Activated CD4-positive, alpha-beta T cell treated with anti-CD3 and anti-CD28 coated beads, Interleukin-2, Interleukin-4, amounts not matched to agents 100 ng/mL and 50 ng/mL, durations not matched to agents 16 hours and 8 hours (primary cell): ENCODE results near the gene ARGLU1.
A peak's percentile ranks its signal among the peaks of the same experiment; 100 is the strongest.

ENCODE experiments used
- DNase-seq: peaks from one replicate; pipeline ENCODE4 v3.0.0-alpha.2; 2020; ENCODE audit warnings: low spot score

Gene ARGLU1

GRCh38 chr13:106524108-106524507 lies 43.8 kb downstream of the ARGLU1 start:
- DNase-seq = no peak

GRCh38 chr13:106523576-106523975 lies 44.4 kb downstream of the ARGLU1 start:
- DNase-seq = no peak

DNA sequence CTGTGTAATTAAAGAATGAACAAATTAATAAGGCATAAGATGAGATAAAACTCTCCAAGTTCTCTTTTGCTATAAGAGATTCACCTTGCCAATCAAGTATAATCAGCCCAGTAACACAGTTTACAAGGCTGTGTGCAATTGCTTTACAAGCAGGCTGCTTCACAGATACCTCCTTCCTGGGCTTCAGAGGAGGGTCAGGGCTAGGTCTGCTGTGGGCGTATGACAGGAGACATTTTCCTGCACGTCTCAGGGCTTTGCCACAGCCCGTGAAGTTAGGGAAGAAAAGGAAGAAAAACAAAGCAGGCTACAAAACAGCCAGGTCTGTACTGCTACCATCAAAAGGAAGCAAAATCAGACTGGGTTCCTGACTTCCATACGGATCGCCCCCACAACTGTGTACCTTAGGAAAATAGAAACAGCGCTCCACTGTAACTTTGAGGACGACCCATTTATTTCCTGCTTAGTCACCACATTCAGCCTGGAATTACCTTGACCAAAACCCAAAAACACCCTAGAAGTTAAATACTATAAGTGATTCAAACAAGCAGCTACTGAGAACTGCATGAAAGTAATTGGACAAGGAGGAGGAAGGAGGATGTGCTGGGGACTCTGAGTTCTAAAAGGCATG lies 44.9 kb downstream of the ARGLU1 start:
- no peak for DNase-seq

DNA sequence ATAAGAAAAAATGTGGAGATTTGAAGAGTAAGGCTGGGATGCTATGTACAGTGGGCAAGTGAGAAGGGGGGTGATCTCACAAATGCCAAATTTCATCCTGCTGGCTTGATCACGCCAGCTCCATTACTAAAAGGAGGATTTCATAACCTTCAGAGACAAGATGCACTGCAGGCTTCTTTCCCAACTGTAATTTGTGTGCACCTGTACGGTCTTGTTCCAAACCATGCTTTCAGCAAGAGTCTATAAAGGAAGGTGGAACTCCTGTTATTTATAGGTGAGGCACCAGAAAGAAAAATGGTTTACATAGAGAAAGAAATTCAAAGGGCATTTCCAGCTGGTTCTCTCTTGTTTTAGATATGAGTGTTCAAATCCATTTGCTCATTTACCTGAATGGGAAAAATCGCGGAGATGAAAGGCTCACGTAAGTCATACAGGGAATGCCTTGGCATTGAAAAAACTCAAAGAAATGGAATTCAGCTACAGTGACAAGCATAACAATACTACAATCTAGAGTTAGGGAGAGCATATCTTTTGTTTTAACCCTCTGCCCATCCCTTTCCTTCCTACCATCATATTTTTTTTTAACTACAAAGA lies 45.7 kb downstream of the ARGLU1 start:
- no peak for DNase-seq

- no peak for DNase-seq
Observed at GRCh38 chr13:106521095-106521799, 46.7 kb downstream of the ARGLU1 start.

- no peak for DNase-seq
Observed at GRCh38 chr13:106520251-106521054, 47.5 kb downstream of the ARGLU1 start.

GRCh38 chr13:106518512-106518911 lies 49.4 kb downstream of the ARGLU1 start:
- no peak for DNase-seq

- no peak for DNase-seq
Observed at GRCh38 chr13:106517109-106517847, 50.7 kb downstream of the ARGLU1 start.

DNA sequence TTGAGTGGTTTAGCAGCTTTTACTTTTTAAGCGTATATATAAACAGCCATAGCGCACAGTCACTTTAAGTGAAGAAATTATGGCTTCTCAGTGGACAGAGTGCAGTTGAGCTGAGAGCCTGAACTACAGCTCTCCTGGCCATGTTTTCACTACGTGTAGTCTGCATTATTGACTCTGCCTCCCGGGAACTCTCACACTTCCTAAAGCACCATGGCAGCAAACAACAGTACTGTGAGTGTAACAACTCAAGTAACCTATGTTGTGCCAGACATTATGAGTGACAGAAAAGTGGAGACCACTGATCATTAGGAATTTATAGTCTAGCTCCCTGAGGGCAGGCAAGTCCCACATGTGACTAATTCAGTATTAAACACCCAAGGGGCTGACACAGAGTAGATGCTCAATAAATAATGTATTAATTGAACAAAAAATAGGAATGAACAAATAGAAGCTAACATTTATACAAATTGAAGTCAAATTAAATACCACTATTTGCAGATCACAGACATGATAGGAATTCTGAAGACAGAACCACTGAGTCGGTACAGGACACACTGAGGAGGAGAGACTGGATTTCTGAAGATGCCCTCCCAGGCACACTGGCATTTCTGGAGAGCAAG lies 52.2 kb downstream of the ARGLU1 start:
- no peak for DNase-seq

DNA sequence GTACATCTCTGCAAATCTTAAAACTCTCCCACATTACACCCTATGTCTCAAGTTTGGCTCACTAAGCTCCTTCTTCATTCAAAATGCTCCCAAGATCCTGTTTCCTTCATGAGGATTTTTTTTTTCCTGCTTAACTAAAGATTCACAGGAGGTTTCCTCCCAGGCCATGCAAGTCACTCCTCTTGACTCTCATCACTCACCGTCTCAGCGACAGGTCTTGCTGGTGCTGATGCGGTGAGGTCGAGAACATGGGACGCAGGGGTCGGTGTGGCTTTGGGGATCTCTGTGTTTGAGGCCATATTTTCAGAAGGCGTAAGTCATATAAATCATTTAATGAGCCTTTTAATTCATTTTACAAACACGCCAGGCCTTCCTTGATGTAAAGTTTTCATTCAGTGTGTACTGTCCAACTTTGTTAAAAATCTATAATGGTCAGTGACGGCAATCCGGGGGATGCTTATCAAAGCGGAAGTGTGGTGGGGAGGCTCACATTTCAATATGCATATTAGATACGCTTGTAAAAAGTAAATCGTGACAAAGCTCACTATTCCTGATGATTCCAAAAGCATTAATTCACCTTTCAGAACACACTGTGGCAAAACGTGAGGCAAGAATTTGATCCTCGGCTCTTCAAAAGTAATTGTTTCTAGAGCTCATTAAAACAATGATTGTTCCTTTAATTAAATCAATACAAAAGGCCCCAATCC lies 52.9 kb downstream of the ARGLU1 start:
- DNase-seq = no peak

- DNase-seq = no peak
Observed at GRCh38 chr13:106513025-106513983, 54.6 kb downstream of the ARGLU1 start.

GRCh38 chr13:106507560-106508274 lies 60.2 kb downstream of the ARGLU1 start:
- peak; percentile 25 for DNase-seq

DNA sequence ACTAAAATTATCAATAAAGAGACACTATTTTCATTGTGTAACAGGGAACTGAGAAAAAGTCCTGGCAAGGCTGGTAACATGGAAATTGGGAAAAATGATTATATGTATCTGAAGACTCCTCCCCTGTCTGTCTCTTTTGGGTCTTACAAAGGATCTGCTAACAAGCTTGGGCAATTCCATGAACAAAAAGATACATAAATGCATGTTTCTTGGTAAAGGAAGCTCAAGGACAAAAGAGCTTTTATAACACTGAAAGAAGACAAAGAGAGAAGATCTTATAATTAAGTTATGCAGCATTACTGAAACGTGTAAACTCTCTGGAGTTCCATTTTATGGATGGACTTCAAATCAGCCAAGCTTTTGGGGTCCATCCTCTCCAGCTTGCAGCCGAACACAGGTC lies 61.7 kb downstream of the ARGLU1 start:
- DNase-seq = no peak

DNA sequence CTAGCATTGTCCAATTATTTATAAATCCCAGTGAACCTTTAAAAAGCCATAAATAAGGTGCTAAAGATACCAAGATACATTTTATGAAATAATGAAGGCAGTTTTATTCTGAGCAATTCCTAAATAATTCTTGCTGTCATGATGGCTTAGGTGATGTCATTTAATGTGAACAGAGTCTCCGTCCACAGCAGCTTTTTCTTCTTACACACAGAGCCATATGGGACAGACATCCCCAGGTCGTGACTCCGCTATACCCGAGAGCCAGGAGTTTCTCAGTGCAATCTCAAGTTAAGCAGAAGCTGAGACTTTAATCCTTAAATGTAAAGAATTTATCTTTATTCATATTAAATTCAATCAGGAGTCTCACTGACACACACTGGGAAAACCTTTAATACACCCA lies 62.2 kb downstream of the ARGLU1 start:
- DNase-seq = no peak

- DNase-seq = no peak
Observed at GRCh38 chr13:106505295-106505694, 62.6 kb downstream of the ARGLU1 start.

GRCh38 chr13:106503730-106504453 lies 64.0 kb downstream of the ARGLU1 start:
- no peak for DNase-seq

GRCh38 chr13:106503272-106503671 lies 64.7 kb downstream of the ARGLU1 start:
- no peak for DNase-seq

DNA sequence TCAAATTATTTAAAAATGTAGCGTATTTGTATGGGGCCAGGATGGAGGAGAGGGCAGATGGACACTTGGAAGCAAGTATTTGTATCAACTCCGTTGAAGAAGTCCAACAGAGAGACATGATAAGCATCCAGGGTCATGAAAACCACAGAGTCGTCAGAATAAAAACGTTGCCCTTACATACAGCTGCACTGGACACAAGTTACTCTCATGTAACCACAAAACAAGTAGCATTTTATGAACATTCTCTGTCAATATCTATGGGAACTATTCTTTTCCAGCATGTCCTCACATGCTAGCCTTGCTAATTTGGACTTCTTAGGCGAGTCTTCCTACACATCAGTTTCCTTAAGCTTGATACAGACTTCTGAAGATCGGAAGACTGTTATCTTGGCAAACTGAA lies 67.5 kb downstream of the ARGLU1 start:
- DNase-seq = no peak
